Right renal pelvis (tissue), 4 donors: ENCODE measurements around the gene HYDIN. TPM values are rescaled to one million over a fixed set of nuclear protein-coding genes. Genes with fewer than 3 reads are reported as not detected.
"Not testable (repeated sequence)": the region's sequence is repeated elsewhere in the genome, so short reads cannot be mapped to it uniquely, and the experiment has no call there.

Experiments
- DNase-seq, 4 donors: peaks; one replicate each; pipeline ENCODE4 v3.0.0-alpha.2; 2013; ENCODE audit warnings: low read depth in 4 of 4, low spot score in 3 of 4, missing footprints in 1 of 4
- polyA plus RNA-seq, 4 donors: library from polyadenylated mRNA; unstranded; fragments of 120-200 nt; gene quantifications; one replicate each; pipeline ENCODE4 v1.2.1, GENCODE V29; 2013; ENCODE audit not compliant: insufficient read length in 4 of 4

The HYDIN gene
- polyA plus RNA-seq, 4 donors: 11.6 to 13.1 (median 13.0) TPM

- DNase-seq: no peak
Measured at GRCh38 chr16:71226229-71227141, 4.0 kb downstream of the HYDIN start.

- no peak for DNase-seq
Measured at GRCh38 chr16:71225145-71225544, 5.4 kb downstream of the HYDIN start.

- DNase-seq: no peak
Measured at GRCh38 chr16:71218306-71218963, 12.1 kb downstream of the HYDIN start.

GRCh38 chr16:71217506-71217905 lies 13.0 kb downstream of the HYDIN start:
- DNase-seq: no peak

GRCh38 chr16:71216714-71217113 lies 13.8 kb downstream of the HYDIN start:
- no peak for DNase-seq

GRCh38 chr16:71214746-71215381 lies 15.7 kb downstream of the HYDIN start:
- no peak for DNase-seq

GRCh38 chr16:71205482-71206131 lies 24.9 kb downstream of the HYDIN start:
- DNase-seq: no peak

GRCh38 chr16:71203631-71204030 lies 26.9 kb downstream of the HYDIN start:
- no peak for DNase-seq

- no peak for DNase-seq
Measured at GRCh38 chr16:71201556-71201955, 29.0 kb downstream of the HYDIN start.

GRCh38 chr16:71201054-71201453 lies 29.5 kb downstream of the HYDIN start:
- DNase-seq: no peak

GRCh38 chr16:71198408-71198807 lies 32.1 kb downstream of the HYDIN start:
- no peak for DNase-seq

- DNase-seq: no peak
Measured at GRCh38 chr16:71192387-71192786, 38.1 kb downstream of the HYDIN start.

GRCh38 chr16:71188956-71189712 lies 41.4 kb downstream of the HYDIN start:
- DNase-seq: no peak

GRCh38 chr16:71185347-71185746 lies 45.2 kb downstream of the HYDIN start:
- no peak for DNase-seq

GRCh38 chr16:71179569-71179968 lies 51.0 kb downstream of the HYDIN start:
- DNase-seq: no peak

GRCh38 chr16:71172481-71173207 lies 57.9 kb downstream of the HYDIN start:
- no peak for DNase-seq

GRCh38 chr16:71161007-71161406 lies 69.5 kb downstream of the HYDIN start:
- not testable (repeated sequence) for DNase-seq

- DNase-seq: not testable (repeated sequence)
Measured at GRCh38 chr16:71157278-71157677, 73.2 kb downstream of the HYDIN start.

GRCh38 chr16:71153329-71153728 lies 77.2 kb downstream of the HYDIN start:
- not testable (repeated sequence) for DNase-seq
